Measurements from ENCODE around the gene CCDC8.

The CCDC8 gene

DNA sequence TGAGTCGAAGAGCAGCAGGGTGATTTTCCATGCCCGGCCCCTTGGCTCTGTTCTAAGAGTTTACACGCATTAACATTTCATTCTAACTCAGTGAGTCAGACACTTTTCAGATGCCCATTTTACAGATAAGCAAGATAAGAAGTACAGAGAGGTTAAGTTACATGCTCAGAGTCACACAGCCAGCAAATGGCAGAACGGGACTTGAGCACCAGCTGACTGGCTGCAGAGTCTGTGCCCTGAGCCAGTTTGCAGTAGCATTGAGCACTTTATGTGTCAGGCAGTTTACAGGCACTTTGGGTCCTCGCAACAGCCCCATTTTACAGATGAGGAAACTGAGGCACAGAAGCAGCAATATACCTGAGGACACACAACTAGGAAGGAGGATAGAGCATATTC is 19.0 kb downstream of the CCDC8 start:
- TF ChIP-seq CTCF (IDR thresholded peaks at IDR 0.05), result no peak
- no peak for DNase-seq

GRCh38 chr19:46393456-46394401 is 19.6 kb downstream of the CCDC8 start:
- Histone ChIP-seq H3K4me3 (no peak overlapping the region), H3K27ac (peak overlapping the region; percentile 55 to 70), H3K4me1 (peaks cover 0 to 39% (median 23%) of the 10 kb centered on the region in 4 donors), H3K36me3 (peaks cover 23 to 38% (median 31%) of the 10 kb centered on the region in 3 donors), H3K9me3 (no peaks in the 10 kb centered on the region), H3K27me3 (no peaks in the 10 kb centered on the region)
- peak in 1 of 2 donors; percentile 65 for DNase-seq
- TF ChIP-seq CTCF (IDR thresholded peaks at IDR 0.05), result no peak
- intact Hi-C loops (cut with DNase I; ENCODE audit: low total_unique reads), result loop anchor here (2.0 to 5.0 kb wide), 2 partner anchors 93 to 111 kb away; no protein-coding TSS in a partner anchor

More for the DNA sequence above, 19.0 kb downstream of the CCDC8 start:
- intact Hi-C loops (cut with DNase I; ENCODE audit: low total_unique reads), result loop anchor here (2.0 to 5.0 kb wide), 2 partner anchors 92 to 112 kb away; no protein-coding TSS in a partner anchor
- H3K4me1 ChIP-seq, result peaks cover 0 to 39% (median 23%) of the 10 kb centered on the region in 4 donors
- H3K9me3 ChIP-seq, result no peaks in the 10 kb centered on the region
- H3K4me3 ChIP-seq, result no peak overlapping the region
- H3K27me3 ChIP-seq, result no peaks in the 10 kb centered on the region
- H3K36me3 ChIP-seq, result peaks cover 19 to 32% (median 24%) of the 10 kb centered on the region in 3 donors
- no peak overlapping the region for H3K27ac ChIP-seq

DNA sequence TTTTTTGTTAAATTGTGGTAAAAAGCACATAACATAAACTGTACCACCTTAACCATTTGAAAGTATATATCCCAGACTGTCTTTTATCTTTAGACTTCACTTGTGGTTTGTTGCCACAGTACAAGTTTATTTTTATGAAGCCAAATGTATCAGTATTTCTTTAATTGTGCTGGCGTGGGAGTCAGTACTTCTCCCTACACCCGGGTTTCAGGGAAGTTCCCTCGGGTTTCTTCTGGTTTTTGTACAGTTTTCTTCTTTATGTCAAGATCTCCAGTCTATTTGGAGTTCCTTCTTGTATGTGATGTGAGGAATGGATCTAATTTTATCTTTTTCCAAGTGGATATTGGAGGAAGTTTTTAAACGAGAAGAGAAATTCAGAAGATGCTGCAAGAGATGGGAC is 20.5 kb downstream of the CCDC8 start:
- intact Hi-C loops (cut with DNase I; ENCODE audit: low total_unique reads), result loop anchor here (5.0 kb wide), 1 partner anchor 111 kb away; no protein-coding TSS in a partner anchor
- H3K4me3 ChIP-seq, result no peak overlapping the region
- H3K4me1 ChIP-seq, result peaks cover 0 to 39% (median 23%) of the 10 kb centered on the region in 4 donors
- H3K36me3 ChIP-seq, result peaks cover 32 to 47% (median 40%) of the 10 kb centered on the region in 3 donors
- DNase-seq, result no peak
- peak overlapping the region; percentile 55 to 70 for H3K27ac ChIP-seq
- H3K9me3 ChIP-seq, result no peaks in the 10 kb centered on the region
- TF ChIP-seq CTCF (IDR thresholded peaks at IDR 0.05), result no peak
- no peaks in the 10 kb centered on the region for H3K27me3 ChIP-seq

DNA sequence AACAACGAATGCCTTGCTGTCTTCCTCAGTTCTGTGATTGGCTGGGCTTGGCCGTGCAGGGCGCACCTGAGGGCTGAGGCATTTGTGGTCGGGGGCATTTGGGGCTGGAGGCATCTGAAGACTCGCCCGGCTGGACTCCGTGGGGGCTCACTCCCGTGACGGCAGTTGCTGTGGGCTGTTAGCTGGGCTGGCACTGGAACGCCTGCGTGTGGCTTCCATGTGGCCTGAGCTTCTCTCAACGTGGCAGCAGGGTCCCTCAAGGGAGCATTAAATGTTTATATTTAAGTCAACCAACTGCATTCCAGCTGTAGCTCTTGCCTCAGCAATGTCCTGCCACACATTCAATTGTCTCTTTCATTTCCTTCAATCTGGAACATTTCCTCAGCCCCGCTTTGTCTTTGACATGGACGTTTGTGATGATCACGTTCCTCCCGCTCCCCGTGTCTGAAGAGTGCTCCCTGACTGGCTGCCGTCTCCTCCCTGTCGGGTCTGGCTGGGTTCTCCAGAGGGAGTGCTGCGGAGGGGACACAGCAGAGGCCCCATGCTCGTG is 21.0 kb downstream of the CCDC8 start:
- Histone ChIP-seq H3K36me3 (peaks cover 37 to 52% (median 44%) of the 10 kb centered on the region in 3 donors), H3K4me3 (no peak overlapping the region), H3K27me3 (no peaks in the 10 kb centered on the region), H3K27ac (peak overlapping the region; percentile 55 to 70), H3K9me3 (no peaks in the 10 kb centered on the region), H3K4me1 (peaks cover 0 to 39% (median 23%) of the 10 kb centered on the region in 4 donors)
- no peak for TF ChIP-seq CTCF (IDR thresholded peaks at IDR 0.05)
- intact Hi-C loops (cut with DNase I; ENCODE audit: low total_unique reads), result loop anchor here (5.0 kb wide), 1 partner anchor 110 kb away; no protein-coding TSS in a partner anchor
- DNase-seq, result peak in 1 of 2 donors; percentile 71

DNA sequence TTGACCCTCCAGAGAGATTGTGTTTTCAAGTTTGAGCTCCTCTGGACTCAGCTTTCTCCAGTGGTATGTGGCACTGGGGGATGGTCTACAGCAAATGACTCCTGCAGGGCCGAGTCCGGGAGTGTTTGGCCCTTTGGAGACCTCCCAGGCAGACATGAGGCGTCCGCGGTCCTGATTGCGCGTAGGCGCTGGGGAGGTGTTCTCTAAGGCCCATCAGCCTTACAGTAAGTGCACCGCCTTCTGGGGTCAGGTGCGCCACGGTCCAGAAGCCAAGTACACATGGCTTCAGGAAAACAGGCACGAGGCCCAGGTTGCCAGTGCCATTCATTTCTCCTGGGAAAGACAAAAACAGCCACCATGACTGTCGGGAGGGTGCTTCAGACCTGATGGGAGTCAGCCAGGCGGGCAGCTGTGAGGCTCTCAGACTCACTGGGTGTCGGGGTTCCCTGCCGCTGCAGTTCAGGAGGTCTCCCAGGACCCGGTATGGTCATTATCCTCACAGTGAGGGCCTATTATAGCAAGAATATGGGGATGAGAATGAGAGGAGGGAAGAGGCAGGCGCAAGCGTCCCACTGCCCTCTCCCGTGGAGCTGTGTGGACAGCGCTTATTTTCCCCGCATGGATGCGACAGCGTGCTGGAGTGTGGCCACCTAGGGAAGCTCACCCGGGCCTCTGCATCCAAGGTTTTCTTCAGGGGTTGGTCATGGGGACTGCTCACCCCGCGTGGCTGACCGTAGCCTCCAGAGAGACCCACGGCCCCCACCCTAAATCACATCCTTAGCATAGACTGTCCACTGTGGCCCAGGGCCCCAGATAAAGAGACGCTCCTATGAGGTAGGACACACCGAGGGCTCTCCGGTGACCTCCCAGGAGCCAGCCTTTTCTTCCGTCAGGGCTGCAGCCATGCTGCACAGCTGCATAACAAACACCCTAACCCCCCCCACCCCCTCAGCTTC is 21.8 kb downstream of the CCDC8 start:
- peaks cover 0 to 39% (median 23%) of the 10 kb centered on the region in 4 donors for H3K4me1 ChIP-seq
- no peak for TF ChIP-seq CTCF (IDR thresholded peaks at IDR 0.05)
- H3K27me3 ChIP-seq, result no peaks in the 10 kb centered on the region
- H3K4me3 ChIP-seq, result no peak overlapping the region
- peaks cover 41 to 60% (median 52%) of the 10 kb centered on the region in 3 donors for H3K36me3 ChIP-seq
- DNase-seq, result peak in 1 of 2 donors; percentile 61
- intact Hi-C loops (cut with DNase I; ENCODE audit: low total_unique reads), result loop anchor here (5.0 kb wide), 1 partner anchor 109 kb away; no protein-coding TSS in a partner anchor
- peak overlapping the region; percentile 55 to 70 for H3K27ac ChIP-seq
- no peaks in the 10 kb centered on the region for H3K9me3 ChIP-seq
